ENCODE results near the gene CDH1. TPM values are rescaled to one million over a fixed set of nuclear protein-coding genes. Genes with fewer than 3 reads are reported as not detected.
A peak's percentile ranks its signal among the peaks of the same experiment; 100 is the strongest.
"Not testable (repeated sequence)": the region's sequence is repeated elsewhere in the genome, so short reads cannot be mapped to it uniquely, and the experiment has no call there.

Gene CDH1
- total RNA-seq, 1 experiment from 2014 or later = 0.03 TPM

DNA sequence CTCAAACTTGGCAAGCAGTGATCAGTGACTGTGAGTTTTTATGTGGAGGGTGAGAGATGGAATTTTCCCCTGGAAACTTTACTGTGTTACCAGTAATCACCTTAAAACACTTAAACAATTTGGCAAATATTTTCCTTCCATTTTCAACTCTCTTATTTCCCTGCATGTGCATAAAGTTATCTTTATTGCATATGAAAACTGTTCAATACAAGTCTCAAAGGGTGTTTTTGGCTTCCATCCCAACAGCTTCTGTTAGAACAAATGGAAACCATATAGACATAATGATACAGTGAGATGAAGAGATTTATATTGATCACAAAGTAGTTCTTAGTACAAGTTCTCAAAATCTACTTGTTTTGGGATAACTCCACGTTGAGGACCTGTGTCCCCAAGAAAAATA lies 69.9 kb downstream of the CDH1 start:
- in situ Hi-C loops (cut with HindIII; ENCODE audit: low pct_unique_long_range_greater_than_20kb, low sequenced_read_pairs) = no loop called here

DNA sequence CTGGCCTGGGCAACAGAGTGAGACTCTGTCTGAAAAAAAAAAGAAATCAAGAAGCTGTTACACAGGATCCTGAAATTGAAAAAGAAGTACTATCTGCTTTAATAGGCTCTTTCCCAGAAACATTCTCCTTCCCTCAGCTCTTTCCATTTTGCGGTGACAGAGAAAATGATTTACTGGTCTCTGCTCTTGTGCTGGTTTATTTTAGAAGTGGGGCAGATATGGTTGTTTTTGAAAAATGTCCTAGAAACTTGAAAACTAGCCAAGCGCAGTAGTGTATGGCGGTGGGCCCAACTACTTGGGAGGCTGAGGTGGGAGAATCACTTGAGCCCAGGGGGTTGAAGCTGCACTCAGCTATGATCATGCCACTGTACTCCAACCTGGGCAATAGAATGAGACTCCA lies 77.4 kb downstream of the CDH1 start:
- in situ Hi-C loops (cut with HindIII; ENCODE audit: low pct_unique_long_range_greater_than_20kb, low sequenced_read_pairs) = no loop called here
- no peak for DNase-seq (ENCODE audit: low read depth)

More for the DNA sequence above, 69.9 kb downstream of the CDH1 start:
- no peak for DNase-seq (ENCODE audit: low read depth)

DNA sequence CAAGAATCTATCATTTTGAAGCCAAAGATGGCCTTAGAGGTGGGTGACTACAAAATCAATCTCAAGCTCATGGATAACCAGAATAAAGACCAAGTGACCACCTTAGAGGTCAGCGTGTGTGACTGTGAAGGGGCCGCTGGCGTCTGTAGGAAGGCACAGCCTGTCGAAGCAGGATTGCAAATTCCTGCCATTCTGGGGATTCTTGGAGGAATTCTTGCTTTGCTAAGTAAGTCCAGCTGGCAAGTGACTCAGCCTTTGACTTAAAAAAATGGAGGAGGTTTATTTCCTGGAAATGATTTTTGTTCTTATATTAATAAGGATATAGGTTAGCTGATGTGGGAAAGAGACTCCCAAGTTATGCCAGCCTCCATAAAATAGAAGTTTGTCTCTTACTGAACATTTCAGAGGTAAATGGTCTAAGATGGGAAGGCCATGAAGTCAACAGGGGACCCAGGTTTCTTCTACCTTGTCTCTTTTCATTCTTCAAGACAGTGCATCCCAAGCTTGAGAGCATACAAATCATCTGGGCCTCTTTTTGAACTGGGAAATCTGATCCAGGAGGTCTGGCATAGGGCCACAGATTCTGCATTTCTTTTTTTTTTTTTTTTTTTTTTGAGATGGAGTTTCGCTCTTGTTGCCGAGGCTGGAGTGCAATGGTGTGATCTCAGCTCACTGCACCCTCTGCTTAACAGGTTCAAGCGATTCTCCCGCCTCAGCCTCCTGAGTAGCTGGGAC lies 86.5 kb downstream of the CDH1 start:
- no peak for DNase-seq (ENCODE audit: low read depth)
- in situ Hi-C loops (cut with HindIII; ENCODE audit: low pct_unique_long_range_greater_than_20kb, low sequenced_read_pairs) = no loop called here

DNA sequence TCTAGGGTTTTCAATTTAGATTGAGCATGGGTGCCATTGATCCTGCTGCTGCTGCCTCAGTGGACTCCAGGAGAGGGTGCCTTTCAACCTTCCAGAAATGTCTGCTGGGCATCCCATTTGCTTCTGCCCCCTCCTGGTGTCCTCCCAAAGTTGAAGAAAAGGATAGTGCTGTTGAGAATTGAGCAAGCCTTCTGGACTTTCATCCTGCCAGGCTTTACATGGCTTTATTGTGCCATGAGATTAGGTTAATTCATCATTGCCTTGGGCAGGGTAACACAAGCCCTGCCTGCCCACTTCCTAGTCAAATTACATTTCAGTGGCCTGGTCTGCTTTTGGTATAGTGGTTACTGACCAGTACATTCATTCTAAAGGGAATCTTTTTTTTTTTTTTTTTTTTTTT lies 88.3 kb downstream of the CDH1 start:
- in situ Hi-C loops (cut with HindIII; ENCODE audit: low pct_unique_long_range_greater_than_20kb, low sequenced_read_pairs) = no loop called here
- no peak for DNase-seq (ENCODE audit: low read depth)

DNA sequence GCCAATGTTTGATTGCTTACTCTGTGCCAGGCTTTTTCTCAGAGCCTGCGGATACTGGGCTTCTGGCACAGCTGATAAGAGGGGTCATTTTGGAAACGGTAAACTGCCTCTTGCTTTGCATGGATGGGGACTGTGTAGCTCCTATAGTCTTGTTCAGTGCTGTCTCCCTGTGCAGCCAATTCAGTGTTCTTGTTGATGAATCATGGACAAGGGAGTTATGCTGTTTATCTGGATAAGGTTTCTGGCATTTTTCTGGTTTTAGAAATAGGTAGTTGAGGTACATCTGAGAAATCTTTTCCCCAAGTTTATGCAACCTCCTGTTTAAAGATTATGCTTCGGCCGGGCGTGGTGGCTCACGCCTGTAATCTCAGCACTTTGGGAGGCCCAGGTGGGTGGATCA lies 89.6 kb downstream of the CDH1 start:
- in situ Hi-C loops (cut with HindIII; ENCODE audit: low pct_unique_long_range_greater_than_20kb, low sequenced_read_pairs) = no loop called here
- no peak for DNase-seq (ENCODE audit: low read depth)

DNA sequence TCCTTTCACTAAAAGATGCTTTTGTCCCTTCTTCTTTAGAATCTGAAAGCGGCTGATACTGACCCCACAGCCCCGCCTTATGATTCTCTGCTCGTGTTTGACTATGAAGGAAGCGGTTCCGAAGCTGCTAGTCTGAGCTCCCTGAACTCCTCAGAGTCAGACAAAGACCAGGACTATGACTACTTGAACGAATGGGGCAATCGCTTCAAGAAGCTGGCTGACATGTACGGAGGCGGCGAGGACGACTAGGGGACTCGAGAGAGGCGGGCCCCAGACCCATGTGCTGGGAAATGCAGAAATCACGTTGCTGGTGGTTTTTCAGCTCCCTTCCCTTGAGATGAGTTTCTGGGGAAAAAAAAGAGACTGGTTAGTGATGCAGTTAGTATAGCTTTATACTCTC lies 96.2 kb downstream of the CDH1 start:
- no peak for DNase-seq (ENCODE audit: low read depth)
- in situ Hi-C loops (cut with HindIII; ENCODE audit: low pct_unique_long_range_greater_than_20kb, low sequenced_read_pairs) = no loop called here

DNA sequence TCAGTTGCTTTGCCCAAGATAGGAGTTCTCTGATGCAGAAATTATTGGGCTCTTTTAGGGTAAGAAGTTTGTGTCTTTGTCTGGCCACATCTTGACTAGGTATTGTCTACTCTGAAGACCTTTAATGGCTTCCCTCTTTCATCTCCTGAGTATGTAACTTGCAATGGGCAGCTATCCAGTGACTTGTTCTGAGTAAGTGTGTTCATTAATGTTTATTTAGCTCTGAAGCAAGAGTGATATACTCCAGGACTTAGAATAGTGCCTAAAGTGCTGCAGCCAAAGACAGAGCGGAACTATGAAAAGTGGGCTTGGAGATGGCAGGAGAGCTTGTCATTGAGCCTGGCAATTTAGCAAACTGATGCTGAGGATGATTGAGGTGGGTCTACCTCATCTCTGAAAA lies 97.5 kb downstream of the CDH1 start:
- DNase-seq (ENCODE audit: low read depth) = no peak
- in situ Hi-C loops (cut with HindIII; ENCODE audit: low pct_unique_long_range_greater_than_20kb, low sequenced_read_pairs) = no loop called here

DNA sequence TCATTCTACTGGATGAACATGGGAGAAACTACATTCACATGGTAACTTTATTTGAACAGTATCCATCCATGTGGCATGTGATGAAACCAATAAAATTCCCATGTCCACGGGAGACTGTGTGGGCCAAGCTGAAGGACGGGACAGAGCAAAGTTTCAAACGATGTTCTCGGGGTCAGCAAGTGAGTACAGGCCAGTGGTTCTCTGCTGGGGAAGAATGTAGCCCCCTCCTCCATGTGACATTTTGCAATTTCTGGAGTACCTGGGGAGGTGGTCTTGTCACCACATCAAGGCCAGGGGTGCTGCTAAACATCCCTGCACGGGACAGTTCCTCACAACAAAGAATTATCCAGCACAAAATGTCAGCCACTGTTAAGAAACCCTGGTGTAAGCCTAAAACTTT lies 98.9 kb downstream of the CDH1 start:
- DNase-seq (ENCODE audit: low read depth) = no peak
- in situ Hi-C loops (cut with HindIII; ENCODE audit: low pct_unique_long_range_greater_than_20kb, low sequenced_read_pairs) = no loop called here

DNA sequence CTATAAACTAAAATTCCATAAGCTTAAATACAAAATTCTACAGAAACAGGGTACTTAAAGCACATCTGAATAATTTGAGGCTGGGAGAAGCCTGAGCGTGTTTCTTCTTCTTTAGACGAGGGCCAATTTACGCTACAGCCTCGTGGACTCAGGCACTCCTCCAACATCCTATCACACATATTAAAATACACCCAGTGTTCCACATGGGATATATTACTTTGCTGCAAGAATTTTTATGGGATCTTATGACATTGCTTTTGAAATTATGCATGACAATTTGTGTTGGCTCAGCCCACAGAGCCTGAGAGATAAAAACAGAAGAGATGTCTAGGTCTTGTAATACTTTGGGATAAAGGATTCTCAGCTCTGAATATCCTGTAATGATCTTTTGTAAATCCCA lies 102.7 kb downstream of the CDH1 start:
- in situ Hi-C loops (cut with HindIII; ENCODE audit: low pct_unique_long_range_greater_than_20kb, low sequenced_read_pairs) = no loop called here
- DNase-seq (ENCODE audit: low read depth) = no peak

DNA sequence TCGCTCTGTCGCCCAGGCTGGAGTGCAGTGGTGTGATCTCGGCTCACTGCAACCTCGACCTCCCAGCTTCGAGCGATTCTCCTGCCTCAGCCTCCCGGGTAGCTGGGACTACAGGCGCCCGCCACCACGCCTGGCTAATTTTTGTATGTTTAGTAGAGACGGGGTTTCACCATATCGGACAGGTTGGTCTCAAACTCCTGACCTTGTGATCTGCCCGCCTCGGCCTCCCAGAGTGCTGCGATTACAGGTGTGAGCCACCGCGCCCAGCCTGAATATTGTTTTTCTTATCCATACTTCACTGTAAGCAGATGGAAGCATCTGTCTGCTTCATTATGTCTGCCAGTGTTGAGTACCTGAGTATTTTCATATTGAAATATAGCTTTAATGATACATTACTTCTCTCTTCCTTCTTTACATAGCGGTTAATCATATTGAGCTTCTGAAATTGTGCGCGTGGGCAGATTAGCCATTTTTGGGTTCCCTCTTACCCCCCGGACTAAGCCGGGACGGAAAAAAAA lies 105.9 kb downstream of the CDH1 start:
- DNase-seq (ENCODE audit: low read depth); in situ Hi-C loops (cut with HindIII; ENCODE audit: low pct_unique_long_range_greater_than_20kb, low sequenced_read_pairs): not testable (repeated sequence)

DNA sequence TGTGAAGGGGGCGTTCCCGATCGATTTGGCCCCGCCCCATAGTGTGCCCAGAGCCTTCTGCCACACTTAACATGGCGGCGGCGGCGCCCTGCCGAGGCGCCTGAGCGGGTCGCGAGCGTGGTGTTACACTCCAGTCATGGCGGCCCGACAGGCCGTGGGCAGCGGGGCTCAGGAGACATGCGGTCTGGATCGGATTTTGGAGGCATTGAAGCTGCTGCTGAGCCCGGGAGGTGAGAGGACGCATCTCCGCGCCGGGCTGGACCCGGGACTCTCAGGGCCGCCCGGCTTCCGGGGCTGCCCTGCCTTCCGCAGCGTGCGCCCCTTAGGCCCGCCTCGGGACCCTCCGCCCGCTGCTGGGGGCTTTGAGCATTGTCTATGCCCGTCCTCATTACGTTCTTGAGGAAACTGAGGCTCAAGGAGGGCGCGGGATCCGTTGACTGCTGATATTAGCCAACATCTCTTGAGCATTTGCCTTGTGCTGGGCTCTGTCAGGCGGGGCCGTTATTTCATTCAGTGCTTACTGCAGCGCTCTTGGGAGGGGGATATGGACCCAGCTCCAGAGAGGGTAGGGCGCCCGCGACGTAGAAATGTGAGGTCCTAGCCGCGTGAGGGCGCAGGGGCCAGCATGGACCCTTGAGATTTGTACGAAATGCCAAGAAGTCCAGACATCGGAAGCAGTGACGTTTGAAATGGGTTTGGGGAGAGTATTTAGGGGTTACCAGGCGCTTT lies 106.6 kb downstream of the CDH1 start, which contains the start of gene TANGO6:
TSS of gene TANGO6 (plus strand) at position 50 of the 729 bp plus-strand sequence. CDS start at position 137, 87 bp downstream.
- in situ Hi-C loops (cut with HindIII; ENCODE audit: low pct_unique_long_range_greater_than_20kb, low sequenced_read_pairs) = no loop called here
- DNase-seq (ENCODE audit: low read depth) = peak; percentile 75

DNA sequence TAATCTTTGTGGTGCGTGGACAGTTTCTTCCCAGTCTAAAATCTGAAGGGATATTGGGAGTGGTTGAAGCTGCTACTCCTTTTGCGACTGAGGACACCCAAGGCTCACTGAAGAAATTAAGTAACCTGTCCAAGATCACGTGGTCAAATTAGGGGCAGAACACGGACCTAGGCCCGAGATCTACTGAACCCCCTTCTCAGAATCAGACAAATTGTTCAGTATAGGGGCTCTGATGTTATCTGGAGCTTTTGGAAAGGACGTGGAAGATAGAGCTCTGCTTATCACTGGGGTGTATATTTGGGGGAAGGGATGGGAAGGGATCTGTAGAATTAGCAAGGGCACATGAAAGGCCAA lies 107.1 kb downstream of the CDH1 start:
- DNase-seq (ENCODE audit: low read depth) = peak; percentile 26
- in situ Hi-C loops (cut with HindIII; ENCODE audit: low pct_unique_long_range_greater_than_20kb, low sequenced_read_pairs) = no loop called here

DNA sequence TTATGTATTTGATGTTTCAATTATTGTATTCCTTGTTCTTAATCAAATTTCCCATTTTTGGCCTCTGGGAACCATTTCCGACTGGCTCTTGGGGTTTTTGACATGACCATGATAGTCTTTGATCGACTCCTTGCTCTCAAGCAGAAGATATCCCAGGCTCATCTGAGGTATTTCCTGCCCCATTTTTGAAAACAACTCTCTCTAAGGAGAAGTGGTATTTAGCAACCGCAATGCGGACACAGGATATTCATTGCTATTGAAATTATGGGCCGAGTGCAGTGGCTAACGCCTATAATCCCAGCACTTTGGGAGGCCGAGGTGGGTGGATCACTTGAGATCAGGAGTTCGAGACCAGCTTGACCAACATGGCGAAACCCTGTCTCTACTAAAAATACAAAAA lies 111.7 kb downstream of the CDH1 start:
- in situ Hi-C loops (cut with HindIII; ENCODE audit: low pct_unique_long_range_greater_than_20kb, low sequenced_read_pairs) = no loop called here
- no peak for DNase-seq (ENCODE audit: low read depth)

DNA sequence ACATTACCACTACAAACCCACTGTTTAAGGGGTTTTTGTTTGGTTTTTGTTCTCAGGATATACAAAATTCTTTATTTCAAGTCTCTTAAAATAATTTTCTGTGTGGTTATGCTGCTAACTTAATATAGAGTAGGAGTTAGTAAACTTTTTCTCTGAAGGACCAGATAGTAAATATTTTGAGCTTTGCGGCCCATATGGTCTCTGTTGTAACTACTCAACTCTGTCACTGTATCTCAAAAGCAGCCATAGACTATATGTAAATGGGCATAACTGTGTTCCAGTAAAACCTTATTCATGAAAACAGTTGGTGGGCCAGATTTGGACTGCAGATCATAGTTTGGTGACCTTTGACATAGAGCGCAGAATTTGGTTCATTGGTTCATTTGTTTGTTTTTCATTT lies 113.4 kb downstream of the CDH1 start:
- in situ Hi-C loops (cut with HindIII; ENCODE audit: low pct_unique_long_range_greater_than_20kb, low sequenced_read_pairs) = no loop called here
- no peak for DNase-seq (ENCODE audit: low read depth)

DNA sequence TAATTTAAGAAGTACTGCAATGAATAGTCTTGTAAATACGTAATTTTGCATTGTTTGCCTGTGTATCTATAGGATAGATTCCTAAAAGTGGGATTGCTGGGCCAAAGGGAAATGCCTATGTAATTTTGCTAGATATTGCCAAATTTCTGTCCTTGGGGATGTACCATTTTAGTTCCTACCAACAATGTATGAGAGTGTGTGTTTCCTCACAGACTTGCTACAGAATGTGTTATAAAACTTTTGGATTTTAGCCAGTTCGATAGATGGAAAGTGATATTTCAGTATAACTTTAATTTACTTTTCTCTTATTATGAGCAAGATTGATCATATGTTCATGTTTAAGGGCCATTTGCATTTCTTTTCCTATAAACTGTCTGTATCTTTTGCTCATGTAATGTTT lies 114.5 kb downstream of the CDH1 start:
- in situ Hi-C loops (cut with HindIII; ENCODE audit: low pct_unique_long_range_greater_than_20kb, low sequenced_read_pairs) = no loop called here
- no peak for DNase-seq (ENCODE audit: low read depth)

DNA sequence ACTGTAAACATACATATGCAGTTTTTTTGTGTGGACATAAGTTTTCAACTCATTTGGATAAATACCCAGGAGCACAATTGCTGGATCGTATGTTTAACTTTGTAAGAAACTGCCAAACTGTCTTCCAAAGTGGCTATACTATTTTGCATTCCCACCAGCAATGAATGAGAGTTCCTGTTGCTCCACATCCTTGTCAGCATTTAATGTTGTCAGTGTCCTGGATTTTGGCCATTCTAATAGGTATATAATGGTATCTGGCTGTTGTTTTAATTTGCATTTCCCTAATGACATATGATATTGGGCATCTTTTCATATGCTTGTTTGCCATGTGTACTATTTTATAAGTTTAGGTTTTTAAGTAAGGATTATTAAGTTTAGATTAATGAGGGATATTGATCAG lies 120.4 kb downstream of the CDH1 start:
- no peak for DNase-seq (ENCODE audit: low read depth)
- in situ Hi-C loops (cut with HindIII; ENCODE audit: low pct_unique_long_range_greater_than_20kb, low sequenced_read_pairs) = no loop called here

DNA sequence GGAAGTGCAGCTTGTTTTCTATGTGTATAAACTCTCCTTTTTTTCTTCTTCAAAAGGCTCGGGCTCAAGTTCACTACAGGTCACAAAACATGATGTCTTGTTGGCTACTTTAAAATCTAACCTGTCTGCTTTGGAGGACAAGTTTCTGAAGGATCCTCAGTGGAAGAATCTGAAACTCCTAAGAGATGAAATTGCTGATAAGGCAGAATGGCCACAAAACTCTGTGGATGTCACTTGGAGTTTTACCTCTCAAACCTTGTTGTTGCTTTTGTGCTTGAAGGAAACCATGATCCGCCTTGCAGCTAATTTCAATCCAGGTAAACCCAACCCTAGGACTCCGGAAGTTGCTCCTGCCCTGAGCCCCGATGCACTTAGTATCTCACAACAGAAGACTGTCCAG lies 122.7 kb downstream of the CDH1 start:
- DNase-seq (ENCODE audit: low read depth) = no peak

DNA sequence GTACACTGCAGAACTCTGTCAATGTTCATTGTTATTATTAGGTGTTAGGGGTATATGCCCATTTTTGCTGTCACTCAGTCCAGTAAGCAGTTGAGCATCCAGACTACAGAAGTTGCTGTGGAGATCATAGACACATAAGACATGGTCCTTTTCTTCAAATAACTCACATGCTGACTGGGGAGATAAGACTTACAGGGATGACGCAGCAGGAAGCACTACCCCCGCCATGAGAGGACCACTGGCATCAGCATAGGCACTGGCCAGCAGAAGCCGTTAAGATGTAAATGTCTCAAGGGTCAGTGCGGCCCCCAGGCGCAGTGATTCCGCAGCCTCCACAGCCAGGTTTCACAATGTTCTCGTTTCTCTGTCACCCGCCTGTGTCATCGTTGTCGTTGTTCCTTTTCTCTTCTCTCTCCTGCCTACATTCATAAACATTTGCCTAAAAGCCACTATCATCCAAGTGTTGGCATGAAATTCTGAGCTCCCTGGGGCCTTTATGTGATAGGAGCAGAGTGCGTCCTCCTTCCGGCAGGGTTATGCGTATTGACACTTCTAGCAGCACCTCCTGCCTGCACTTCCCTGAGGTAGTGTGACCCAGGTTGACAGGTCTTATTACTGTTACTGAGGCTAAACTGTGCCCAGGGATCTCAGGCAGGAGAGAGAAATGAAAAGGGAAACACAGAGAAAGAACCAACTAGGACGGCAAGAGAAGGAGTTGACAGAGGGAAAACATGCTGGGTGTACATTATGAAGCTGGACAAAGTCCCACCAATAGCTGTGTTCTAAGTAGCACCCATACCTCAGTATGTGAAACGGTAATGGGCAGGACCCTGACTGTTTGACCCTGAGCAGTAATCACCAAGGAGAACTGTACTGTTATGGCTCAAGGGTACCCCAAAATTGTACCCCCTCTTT lies 124.1 kb downstream of the CDH1 start:
- in situ Hi-C loops (cut with HindIII; ENCODE audit: low pct_unique_long_range_greater_than_20kb, low sequenced_read_pairs) = no loop called here
- no peak for DNase-seq (ENCODE audit: low read depth)

More for the DNA sequence above, 122.7 kb downstream of the CDH1 start:
- in situ Hi-C loops (cut with HindIII; ENCODE audit: low pct_unique_long_range_greater_than_20kb, low sequenced_read_pairs) = no loop called here

DNA sequence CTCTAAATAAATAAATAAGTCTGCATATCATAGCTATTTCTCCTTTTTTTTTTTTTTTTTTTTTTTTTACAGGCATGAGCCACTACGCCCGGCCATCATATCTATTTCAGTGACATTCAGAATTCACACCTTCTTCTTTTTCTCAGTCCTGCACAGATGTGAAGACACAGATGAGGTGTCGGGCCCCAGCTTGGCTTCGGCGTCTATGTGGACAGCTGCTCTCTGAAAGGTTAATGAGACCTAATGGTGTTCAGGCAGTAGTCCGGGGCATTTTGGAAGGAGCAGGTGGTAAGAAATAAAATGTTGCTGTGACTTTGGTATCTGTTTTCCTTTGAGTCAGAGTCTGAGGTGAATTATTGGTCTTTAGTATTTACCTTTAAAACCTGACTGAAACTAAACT lies 129.8 kb downstream of the CDH1 start:
- no peak for DNase-seq (ENCODE audit: low read depth)
- in situ Hi-C loops (cut with HindIII; ENCODE audit: low pct_unique_long_range_greater_than_20kb, low sequenced_read_pairs) = no loop called here
